ENCODE data around the gene ERC1.
A peak's percentile ranks its signal among the peaks of the same experiment; 100 is the strongest.

The ERC1 gene

GRCh38 chr12:1171657-1172408, 180.8 kb downstream of the ERC1 start:
- Histone ChIP-seq H3K4me1 (ENCODE audit: low read length) (0 out of 2 replicates have a peak, but pooled peaks cover 8% of the 10 kb centered on the region), H4K20me1 (ENCODE audit: insufficient read depth, low read length) (no peaks in the 10 kb centered on the region), H2AFZ (ENCODE audit: low read length) (no peak overlapping the region), H3K27ac (ENCODE audit: low read length) (no peak overlapping the region), H3K9me2 (replicated peaks; ENCODE audit: insufficient read depth, low read length) (no peaks in the 10 kb centered on the region), H3K27me3 (replicated peaks; ENCODE audit: insufficient read depth, low read length) (no peaks in the 10 kb centered on the region), H3K36me3 (replicated peaks; ENCODE audit: insufficient read depth, low read length) (no peaks in the 10 kb centered on the region), H3K9ac (ENCODE audit: low read length) (no peak overlapping the region), H3K79me2 (ENCODE audit: low read length) (peaks cover 8% of the 10 kb centered on the region; the same call in 1 of the 2 replicates), H3F3A (ENCODE audit: insufficient read depth, low read length) (peaks cover 18% of the 10 kb centered on the region), H3K4me2 (ENCODE audit: low read depth, low read length) (no peak overlapping the region), H3K4me3 (ENCODE audit: low read length) (no peak overlapping the region), H3K9me3 (replicated peaks; ENCODE audit: insufficient read depth, low read length) (no peaks in the 10 kb centered on the region)
- no peak for DNase-seq
- TF ChIP-seq EZH2phosphoT487 (IDR thresholded peaks at IDR 0.05; ENCODE audit: low read length) (no peak), EZH2 (optimal IDR thresholded peaks at IDR 0.05; ENCODE audit: low read depth, low read length) (no peak), CTCF (IDR thresholded peaks at IDR 0.05; ENCODE audit: low read length) (no peak)

DNA sequence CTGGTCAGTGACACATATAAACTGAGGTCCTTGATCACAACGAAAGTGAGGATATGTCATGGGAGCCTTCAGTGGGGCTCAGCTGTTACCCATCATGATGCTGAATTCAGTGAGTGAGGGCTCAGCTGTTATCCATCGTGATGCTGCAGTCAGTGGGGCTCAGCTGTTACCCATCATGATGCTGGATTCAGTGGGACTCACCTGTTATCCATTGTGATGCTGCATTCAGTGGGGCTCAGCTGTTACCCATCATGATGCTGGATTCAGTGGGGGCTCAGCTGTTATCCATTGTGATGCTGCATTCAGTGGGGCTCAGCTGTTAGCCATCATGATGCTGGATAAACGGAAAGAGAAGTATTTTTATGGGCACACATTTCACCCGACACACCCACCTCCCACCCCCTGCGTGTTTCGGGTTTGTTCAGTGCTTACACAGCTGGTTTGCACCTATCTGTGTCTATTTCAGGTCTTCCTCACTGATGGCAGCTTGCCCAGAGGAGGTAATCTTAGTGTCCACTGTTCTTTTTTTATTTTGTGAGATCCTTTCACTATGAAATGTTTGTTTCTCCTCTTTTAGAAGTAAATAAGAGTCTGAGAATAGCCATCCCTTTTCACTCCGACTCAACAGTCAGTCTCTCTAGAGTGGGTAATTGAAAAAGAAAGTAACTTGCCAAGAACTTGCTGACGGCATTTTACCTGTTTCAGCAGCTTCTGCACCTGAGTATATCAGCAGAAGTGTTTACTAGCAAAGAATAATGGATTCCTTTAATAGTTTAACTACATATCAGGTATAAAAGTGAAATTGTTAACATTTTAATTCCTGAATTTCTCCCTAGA, 183.0 kb downstream of the ERC1 start:
- Histone ChIP-seq H3F3A (ENCODE audit: insufficient read depth, low read length) (peaks cover 18% of the 10 kb centered on the region), H3K9me3 (replicated peaks; ENCODE audit: insufficient read depth, low read length) (no peaks in the 10 kb centered on the region), H3K9ac (ENCODE audit: low read length) (peak overlapping the region; percentile 20; the same call in 1 of the 2 replicates), H3K27ac (ENCODE audit: low read length) (peak overlapping the region; percentile 55; the same call in 1 of the 2 replicates), H3K27me3 (replicated peaks; ENCODE audit: insufficient read depth, low read length) (no peaks in the 10 kb centered on the region), H4K20me1 (ENCODE audit: insufficient read depth, low read length) (no peaks in the 10 kb centered on the region), H3K4me3 (ENCODE audit: low read length) (peak overlapping the region; percentile 43), H3K4me2 (ENCODE audit: low read depth, low read length) (peak overlapping the region; percentile 68), H3K9me2 (replicated peaks; ENCODE audit: insufficient read depth, low read length) (no peaks in the 10 kb centered on the region), H3K36me3 (replicated peaks; ENCODE audit: insufficient read depth, low read length) (no peaks in the 10 kb centered on the region), H3K4me1 (ENCODE audit: low read length) (0 out of 2 replicates have a peak, but pooled peaks cover 8% of the 10 kb centered on the region), H3K79me2 (ENCODE audit: low read length) (peaks cover 12% of the 10 kb centered on the region; the same call in 1 of the 2 replicates), H2AFZ (ENCODE audit: low read length) (no peak overlapping the region)
- TF ChIP-seq EZH2 (optimal IDR thresholded peaks at IDR 0.05; ENCODE audit: low read depth, low read length) (no peak), CTCF (IDR thresholded peaks at IDR 0.05; ENCODE audit: low read length) (no peak), EZH2phosphoT487 (IDR thresholded peaks at IDR 0.05; ENCODE audit: low read length) (no peak)
- peak; percentile 83 for DNase-seq

- DNase-seq: no peak
- Histone ChIP-seq H3K4me2 (ENCODE audit: low read depth, low read length) (peak overlapping the region; percentile 68), H3K27ac (ENCODE audit: low read length) (peak overlapping the region; percentile 55; the same call in 1 of the 2 replicates), H3K36me3 (replicated peaks; ENCODE audit: insufficient read depth, low read length) (no peaks in the 10 kb centered on the region), H3F3A (ENCODE audit: insufficient read depth, low read length) (peaks cover 18% of the 10 kb centered on the region), H3K4me1 (ENCODE audit: low read length) (0 out of 2 replicates have a peak, but pooled peaks cover 8% of the 10 kb centered on the region), H3K79me2 (ENCODE audit: low read length) (peaks cover 13% of the 10 kb centered on the region; the same call in 1 of the 2 replicates), H3K9me2 (replicated peaks; ENCODE audit: insufficient read depth, low read length) (no peaks in the 10 kb centered on the region), H3K9me3 (replicated peaks; ENCODE audit: insufficient read depth, low read length) (no peaks in the 10 kb centered on the region), H3K9ac (ENCODE audit: low read length) (peak overlapping the region; percentile 20; the same call in 1 of the 2 replicates), H4K20me1 (ENCODE audit: insufficient read depth, low read length) (no peaks in the 10 kb centered on the region), H3K27me3 (replicated peaks; ENCODE audit: insufficient read depth, low read length) (no peaks in the 10 kb centered on the region), H3K4me3 (ENCODE audit: low read length) (peak overlapping the region; percentile 43), H2AFZ (ENCODE audit: low read length) (no peak overlapping the region)
- TF ChIP-seq EZH2phosphoT487 (IDR thresholded peaks at IDR 0.05; ENCODE audit: low read length) (no peak), CTCF (IDR thresholded peaks at IDR 0.05; ENCODE audit: low read length) (no peak), EZH2 (optimal IDR thresholded peaks at IDR 0.05; ENCODE audit: low read depth, low read length) (no peak)
These were observed 183.6 kb downstream of the ERC1 start for GRCh38 chr12:1174659-1175058.

Data from MM.1S (cell line).